ENCODE results near the gene MPO. TPM values are rescaled to one million over a fixed set of nuclear protein-coding genes. Genes with fewer than 3 reads are reported as not detected.

Gene MPO
- total and polyA plus RNA-seq, 2 of the 8 experiments (the other 6 are each of a cell fraction or from before 2014, with no cell fraction given), result 0.06 to 0.74 TPM

DNA sequence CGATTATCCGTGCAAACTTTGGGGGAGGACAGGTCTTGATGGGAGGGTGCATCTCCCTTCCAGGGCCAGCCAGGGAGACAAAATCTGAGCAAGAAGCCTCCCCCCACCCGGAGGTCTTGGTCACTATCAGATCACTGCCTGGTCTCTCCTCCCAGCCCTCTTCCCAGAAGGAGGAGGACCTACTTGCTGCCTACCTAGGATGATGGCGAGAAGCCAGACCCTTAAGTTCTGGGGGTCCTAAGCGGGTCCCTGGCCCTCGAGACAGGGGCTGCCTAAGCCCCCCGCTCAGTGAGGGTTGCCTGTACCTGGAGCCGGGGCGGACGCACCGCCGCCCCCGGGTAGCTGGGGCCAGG, 43.3 kb upstream of the MPO start (continued):
- TF ChIP-seq, protein P1, sequence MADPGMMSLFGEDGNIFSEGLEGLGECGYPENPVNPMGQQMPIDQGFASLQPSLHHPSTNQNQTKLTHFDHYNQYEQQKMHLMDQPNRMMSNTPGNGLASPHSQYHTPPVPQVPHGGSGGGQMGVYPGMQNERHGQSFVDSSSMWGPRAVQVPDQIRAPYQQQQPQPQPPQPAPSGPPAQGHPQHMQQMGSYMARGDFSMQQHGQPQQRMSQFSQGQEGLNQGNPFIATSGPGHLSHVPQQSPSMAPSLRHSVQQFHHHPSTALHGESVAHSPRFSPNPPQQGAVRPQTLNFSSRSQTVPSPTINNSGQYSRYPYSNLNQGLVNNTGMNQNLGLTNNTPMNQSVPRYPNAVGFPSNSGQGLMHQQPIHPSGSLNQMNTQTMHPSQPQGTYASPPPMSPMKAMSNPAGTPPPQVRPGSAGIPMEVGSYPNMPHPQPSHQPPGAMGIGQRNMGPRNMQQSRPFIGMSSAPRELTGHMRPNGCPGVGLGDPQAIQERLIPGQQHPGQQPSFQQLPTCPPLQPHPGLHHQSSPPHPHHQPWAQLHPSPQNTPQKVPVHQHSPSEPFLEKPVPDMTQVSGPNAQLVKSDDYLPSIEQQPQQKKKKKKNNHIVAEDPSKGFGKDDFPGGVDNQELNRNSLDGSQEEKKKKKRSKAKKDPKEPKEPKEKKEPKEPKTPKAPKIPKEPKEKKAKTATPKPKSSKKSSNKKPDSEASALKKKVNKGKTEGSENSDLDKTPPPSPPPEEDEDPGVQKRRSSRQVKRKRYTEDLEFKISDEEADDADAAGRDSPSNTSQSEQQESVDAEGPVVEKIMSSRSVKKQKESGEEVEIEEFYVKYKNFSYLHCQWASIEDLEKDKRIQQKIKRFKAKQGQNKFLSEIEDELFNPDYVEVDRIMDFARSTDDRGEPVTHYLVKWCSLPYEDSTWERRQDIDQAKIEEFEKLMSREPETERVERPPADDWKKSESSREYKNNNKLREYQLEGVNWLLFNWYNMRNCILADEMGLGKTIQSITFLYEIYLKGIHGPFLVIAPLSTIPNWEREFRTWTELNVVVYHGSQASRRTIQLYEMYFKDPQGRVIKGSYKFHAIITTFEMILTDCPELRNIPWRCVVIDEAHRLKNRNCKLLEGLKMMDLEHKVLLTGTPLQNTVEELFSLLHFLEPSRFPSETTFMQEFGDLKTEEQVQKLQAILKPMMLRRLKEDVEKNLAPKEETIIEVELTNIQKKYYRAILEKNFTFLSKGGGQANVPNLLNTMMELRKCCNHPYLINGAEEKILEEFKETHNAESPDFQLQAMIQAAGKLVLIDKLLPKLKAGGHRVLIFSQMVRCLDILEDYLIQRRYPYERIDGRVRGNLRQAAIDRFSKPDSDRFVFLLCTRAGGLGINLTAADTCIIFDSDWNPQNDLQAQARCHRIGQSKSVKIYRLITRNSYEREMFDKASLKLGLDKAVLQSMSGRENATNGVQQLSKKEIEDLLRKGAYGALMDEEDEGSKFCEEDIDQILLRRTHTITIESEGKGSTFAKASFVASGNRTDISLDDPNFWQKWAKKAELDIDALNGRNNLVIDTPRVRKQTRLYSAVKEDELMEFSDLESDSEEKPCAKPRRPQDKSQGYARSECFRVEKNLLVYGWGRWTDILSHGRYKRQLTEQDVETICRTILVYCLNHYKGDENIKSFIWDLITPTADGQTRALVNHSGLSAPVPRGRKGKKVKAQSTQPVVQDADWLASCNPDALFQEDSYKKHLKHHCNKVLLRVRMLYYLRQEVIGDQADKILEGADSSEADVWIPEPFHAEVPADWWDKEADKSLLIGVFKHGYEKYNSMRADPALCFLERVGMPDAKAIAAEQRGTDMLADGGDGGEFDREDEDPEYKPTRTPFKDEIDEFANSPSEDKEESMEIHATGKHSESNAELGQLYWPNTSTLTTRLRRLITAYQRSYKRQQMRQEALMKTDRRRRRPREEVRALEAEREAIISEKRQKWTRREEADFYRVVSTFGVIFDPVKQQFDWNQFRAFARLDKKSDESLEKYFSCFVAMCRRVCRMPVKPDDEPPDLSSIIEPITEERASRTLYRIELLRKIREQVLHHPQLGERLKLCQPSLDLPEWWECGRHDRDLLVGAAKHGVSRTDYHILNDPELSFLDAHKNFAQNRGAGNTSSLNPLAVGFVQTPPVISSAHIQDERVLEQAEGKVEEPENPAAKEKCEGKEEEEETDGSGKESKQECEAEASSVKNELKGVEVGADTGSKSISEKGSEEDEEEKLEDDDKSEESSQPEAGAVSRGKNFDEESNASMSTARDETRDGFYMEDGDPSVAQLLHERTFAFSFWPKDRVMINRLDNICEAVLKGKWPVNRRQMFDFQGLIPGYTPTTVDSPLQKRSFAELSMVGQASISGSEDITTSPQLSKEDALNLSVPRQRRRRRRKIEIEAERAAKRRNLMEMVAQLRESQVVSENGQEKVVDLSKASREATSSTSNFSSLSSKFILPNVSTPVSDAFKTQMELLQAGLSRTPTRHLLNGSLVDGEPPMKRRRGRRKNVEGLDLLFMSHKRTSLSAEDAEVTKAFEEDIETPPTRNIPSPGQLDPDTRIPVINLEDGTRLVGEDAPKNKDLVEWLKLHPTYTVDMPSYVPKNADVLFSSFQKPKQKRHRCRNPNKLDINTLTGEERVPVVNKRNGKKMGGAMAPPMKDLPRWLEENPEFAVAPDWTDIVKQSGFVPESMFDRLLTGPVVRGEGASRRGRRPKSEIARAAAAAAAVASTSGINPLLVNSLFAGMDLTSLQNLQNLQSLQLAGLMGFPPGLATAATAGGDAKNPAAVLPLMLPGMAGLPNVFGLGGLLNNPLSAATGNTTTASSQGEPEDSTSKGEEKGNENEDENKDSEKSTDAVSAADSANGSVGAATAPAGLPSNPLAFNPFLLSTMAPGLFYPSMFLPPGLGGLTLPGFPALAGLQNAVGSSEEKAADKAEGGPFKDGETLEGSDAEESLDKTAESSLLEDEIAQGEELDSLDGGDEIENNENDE (IDR thresholded peaks at IDR 0.05; ENCODE audit: insufficient replicate concordance, low read length), result no peak
- TF ChIP-seq CEBPB (IDR thresholded peaks at IDR 0.05; ENCODE audit: low read depth, low read length) (no peak), TAF1 (IDR thresholded peaks at IDR 0.05; ENCODE audit: low read depth, low read length) (no peak), ZNF274 (IDR thresholded peaks at IDR 0.05; ENCODE audit: borderline replicate concordance, extremely low read depth, low read length) (no peak), CTBP2 (IDR thresholded peaks at IDR 0.05; ENCODE audit: borderline replicate concordance, insufficient read depth, insufficient read length, low read length) (no peak)
- TF ChIP-seq, protein P2, sequence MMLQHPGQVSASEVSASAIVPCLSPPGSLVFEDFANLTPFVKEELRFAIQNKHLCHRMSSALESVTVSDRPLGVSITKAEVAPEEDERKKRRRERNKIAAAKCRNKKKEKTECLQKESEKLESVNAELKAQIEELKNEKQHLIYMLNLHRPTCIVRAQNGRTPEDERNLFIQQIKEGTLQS (IDR thresholded peaks at IDR 0.05; ENCODE audit: insufficient read depth, low read depth, low read length), result no peak
